GM13976 (cell line): ENCODE measurements around the gene NEMF.
A peak's percentile ranks its signal among the peaks of the same experiment; 100 is the strongest.

Experiments used
- DNase-seq: peaks from one replicate; pipeline ENCODE4 v3.0.0; 2012; ENCODE audit warnings: low spot score
- in situ Hi-C: fragments of 300-500 bp; cut with MboI; formaldehyde crosslinking; loops from one replicate; pipeline ENCODE4 v1.12.0; 2022; ENCODE audit warnings: low sequenced_read_pairs, mixed read lengths, inconsistent platforms; ENCODE audit not compliant: unreplicated experiment
- TF ChIP-seq, protein P1 (sequence below): IDR thresholded peaks from 2 replicates; pipeline ENCODE4 v1.5.1; 2012; ENCODE audit warnings: borderline replicate concordance, mild to moderate bottlenecking; ENCODE audit not compliant: insufficient read depth; ENCODE audit errors: extremely low read depth, missing control alignments, control extremely low read depth

Gene NEMF, protein sequence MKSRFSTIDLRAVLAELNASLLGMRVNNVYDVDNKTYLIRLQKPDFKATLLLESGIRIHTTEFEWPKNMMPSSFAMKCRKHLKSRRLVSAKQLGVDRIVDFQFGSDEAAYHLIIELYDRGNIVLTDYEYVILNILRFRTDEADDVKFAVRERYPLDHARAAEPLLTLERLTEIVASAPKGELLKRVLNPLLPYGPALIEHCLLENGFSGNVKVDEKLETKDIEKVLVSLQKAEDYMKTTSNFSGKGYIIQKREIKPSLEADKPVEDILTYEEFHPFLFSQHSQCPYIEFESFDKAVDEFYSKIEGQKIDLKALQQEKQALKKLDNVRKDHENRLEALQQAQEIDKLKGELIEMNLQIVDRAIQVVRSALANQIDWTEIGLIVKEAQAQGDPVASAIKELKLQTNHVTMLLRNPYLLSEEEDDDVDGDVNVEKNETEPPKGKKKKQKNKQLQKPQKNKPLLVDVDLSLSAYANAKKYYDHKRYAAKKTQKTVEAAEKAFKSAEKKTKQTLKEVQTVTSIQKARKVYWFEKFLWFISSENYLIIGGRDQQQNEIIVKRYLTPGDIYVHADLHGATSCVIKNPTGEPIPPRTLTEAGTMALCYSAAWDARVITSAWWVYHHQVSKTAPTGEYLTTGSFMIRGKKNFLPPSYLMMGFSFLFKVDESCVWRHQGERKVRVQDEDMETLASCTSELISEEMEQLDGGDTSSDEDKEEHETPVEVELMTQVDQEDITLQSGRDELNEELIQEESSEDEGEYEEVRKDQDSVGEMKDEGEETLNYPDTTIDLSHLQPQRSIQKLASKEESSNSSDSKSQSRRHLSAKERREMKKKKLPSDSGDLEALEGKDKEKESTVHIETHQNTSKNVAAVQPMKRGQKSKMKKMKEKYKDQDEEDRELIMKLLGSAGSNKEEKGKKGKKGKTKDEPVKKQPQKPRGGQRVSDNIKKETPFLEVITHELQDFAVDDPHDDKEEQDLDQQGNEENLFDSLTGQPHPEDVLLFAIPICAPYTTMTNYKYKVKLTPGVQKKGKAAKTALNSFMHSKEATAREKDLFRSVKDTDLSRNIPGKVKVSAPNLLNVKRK

GRCh38 chr14:49852301-49853157 is at the start of gene NEMF:
Gene NEMF (minus strand): TSS chr14:49852788. CDS start chr14:49852753, 35 bp downstream.
- in situ Hi-C loops, result loop anchor here (25.0 kb wide), 1 partner anchor 685 kb away; the partner anchor contains the start of gene MAP4K5
- peak; percentile 84 for DNase-seq
- TF ChIP-seq, protein P1, sequence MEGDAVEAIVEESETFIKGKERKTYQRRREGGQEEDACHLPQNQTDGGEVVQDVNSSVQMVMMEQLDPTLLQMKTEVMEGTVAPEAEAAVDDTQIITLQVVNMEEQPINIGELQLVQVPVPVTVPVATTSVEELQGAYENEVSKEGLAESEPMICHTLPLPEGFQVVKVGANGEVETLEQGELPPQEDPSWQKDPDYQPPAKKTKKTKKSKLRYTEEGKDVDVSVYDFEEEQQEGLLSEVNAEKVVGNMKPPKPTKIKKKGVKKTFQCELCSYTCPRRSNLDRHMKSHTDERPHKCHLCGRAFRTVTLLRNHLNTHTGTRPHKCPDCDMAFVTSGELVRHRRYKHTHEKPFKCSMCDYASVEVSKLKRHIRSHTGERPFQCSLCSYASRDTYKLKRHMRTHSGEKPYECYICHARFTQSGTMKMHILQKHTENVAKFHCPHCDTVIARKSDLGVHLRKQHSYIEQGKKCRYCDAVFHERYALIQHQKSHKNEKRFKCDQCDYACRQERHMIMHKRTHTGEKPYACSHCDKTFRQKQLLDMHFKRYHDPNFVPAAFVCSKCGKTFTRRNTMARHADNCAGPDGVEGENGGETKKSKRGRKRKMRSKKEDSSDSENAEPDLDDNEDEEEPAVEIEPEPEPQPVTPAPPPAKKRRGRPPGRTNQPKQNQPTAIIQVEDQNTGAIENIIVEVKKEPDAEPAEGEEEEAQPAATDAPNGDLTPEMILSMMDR, result peak; percentile 60

- in situ Hi-C loops, result no loop called here
- no peak for DNase-seq
- TF ChIP-seq, protein P1, result no peak
Observed at GRCh38 chr14:49900973-49901372, 48.4 kb upstream of the NEMF start.

DNA sequence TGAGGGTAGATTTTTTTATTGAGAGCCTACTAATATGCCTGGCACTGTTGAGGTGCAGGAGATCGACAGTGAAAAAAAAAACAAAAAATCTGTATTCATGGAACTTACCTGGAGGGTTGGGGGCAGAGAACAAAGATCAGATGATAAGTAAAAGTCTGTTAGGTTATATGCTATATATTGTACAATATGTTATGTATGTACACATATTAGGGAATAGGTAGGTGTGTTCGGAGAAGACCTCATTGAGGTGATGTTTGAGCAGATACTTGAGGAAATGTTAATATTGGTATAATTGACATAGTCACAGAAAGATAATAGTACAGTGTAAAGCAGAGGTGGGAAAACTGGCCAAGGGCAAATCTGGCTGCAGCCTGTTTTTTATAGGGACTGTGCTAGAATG is 45.9 kb upstream of the NEMF start:
- TF ChIP-seq, protein P1, result no peak
- DNase-seq, result no peak
- in situ Hi-C loops, result loop anchor here (10.0 kb wide), 2 partner anchors 106 to 186 kb away; no protein-coding TSS in a partner anchor

DNA sequence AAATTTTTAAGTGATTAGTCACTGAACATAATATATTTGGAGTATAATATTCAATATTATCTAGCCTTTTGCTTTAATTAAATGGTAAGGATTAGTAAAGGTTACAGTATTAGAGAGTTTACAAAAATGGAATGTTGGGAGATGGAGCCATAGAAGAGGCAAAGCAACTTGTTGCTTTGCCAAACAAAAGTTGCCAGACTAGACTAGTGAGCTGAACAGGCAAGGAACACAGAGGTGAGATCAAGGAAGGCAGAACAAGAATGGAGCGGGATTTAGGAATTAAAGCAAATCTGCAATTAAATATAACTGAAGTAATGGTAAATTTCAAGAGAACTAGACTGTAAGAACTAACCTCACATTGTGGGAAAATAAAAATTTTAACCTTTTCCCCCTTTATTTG is 45.4 kb upstream of the NEMF start:
- in situ Hi-C loops, result loop anchor here (10.0 kb wide), 2 partner anchors 107 to 187 kb away; no protein-coding TSS in a partner anchor
- no peak for DNase-seq

DNA sequence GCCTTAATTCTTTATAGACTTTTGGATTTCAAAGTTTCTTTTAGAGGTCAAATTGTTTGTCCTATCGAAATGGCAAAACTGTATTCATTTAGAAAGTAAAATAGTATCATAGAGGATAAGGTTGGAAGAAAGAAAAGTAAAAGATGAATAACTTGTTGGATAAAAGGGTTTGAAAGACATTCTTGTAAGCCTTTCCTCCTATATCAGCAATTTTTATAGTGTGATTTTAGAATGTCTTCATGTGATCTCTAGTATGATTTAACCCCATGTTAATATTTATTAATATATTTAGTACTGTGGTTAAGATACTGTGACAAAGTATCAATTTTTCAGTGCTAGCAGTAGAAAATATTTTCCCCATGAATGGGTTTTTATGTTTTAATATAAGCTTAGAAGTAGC is 44.8 kb upstream of the NEMF start:
- in situ Hi-C loops, result loop anchor here (10.0 kb wide), 2 partner anchors 107 to 187 kb away; no protein-coding TSS in a partner anchor
- DNase-seq, result no peak
- TF ChIP-seq, protein P1, result no peak

More for the DNA sequence above, 45.4 kb upstream of the NEMF start:
- TF ChIP-seq, protein P1, result no peak
